Hair follicle dermal papilla cell (primary cell): ENCODE measurements around the gene CRYGN. TPM values are rescaled to one million over a fixed set of nuclear protein-coding genes. Genes with fewer than 3 reads are reported as not detected.

Experiments used
- small RNA-seq: library from RNA; depleted of rRNA; stranded (forward); fragments of <200 nt; gene quantifications from one replicate; pipeline ENCODE3, GENCODE V24; 2012
- total RNA-seq: library from RNA; depleted of rRNA; stranded (reverse); fragments of >200 nt; gene quantifications from 2 replicates; pipeline ENCODE4 v1.2.3, GENCODE V29; 2012

The CRYGN gene
- 0.16 and 0.61 TPM in 2 replicates for total RNA-seq

GRCh38 chr7:151439855-151440798, at the start of gene CRYGN:
CRYGN (minus strand) TSS chr7:151440141; CDS start chr7:151439917, 224 bp downstream.

GRCh38 chr7:151409667-151410404, 30.1 kb downstream of the CRYGN start, which contains the start of gene WDR86:
WDR86 (minus strand) TSS chr7:151410038; CDS start chr7:151409589, 449 bp downstream.

Small RNA genes lying within 50 kb of the gene (small RNA-seq; reads per million reads assigned to genes)
- gene MIR3907 (not detected), gene RN7SL76P (not detected)

Other genes starting within 250 kb of the CRYGN start
- gene H2BK1, start 229.7 kb downstream of the CRYGN start, total RNA-seq = not detected in 2 replicates
- 56.0 and 57.3 TPM in 2 replicates for gene ABCF2, start 212.9 kb downstream of the CRYGN start, total RNA-seq
- 94.7 and 105 TPM in 2 replicates for gene CHPF2, start 207.7 kb downstream of the CRYGN start, total RNA-seq
- 46.2 and 52.7 TPM in 2 replicates for gene SMARCD3, start 191.4 kb downstream of the CRYGN start, total RNA-seq
- gene NUB1, start 98.3 kb downstream of the CRYGN start, total RNA-seq = 35.0 and 38.7 TPM in 2 replicates
- 0.24 and 1.1 TPM in 2 replicates for gene WDR86, start 30.1 kb downstream of the CRYGN start, total RNA-seq
- gene RHEB, start 79.8 kb upstream of the CRYGN start, total RNA-seq = 43.3 and 51.9 TPM in 2 replicates